Parathyroid adenoma (tissue), 2 donors: Measurements from ENCODE around the gene SERPINA4.

Experiments
- H2AFZ ChIP-seq: fragments of 300-600 bp; sonication (generic); one replicate; pipeline ENCODE4 v1.7.0; 2017; ENCODE audit warnings: antibody characterized with exemption, mild to moderate bottlenecking
- H3K27ac ChIP-seq: fragments of 300-600 bp; sonication (generic); one replicate; pipeline ENCODE4 v1.7.0; 2017
- H3K27me3 ChIP-seq: fragments of 300-600 bp; sonication (generic); one replicate; pipeline ENCODE4 v1.7.0; 2017; ENCODE audit warnings: low read length; ENCODE audit not compliant: control insufficient read depth, insufficient read depth
- H3K36me3 ChIP-seq: fragments of 300-600 bp; sonication (generic); one replicate; pipeline ENCODE4 v1.7.0; 2017; ENCODE audit warnings: low read length; ENCODE audit not compliant: control insufficient read depth, insufficient read depth
- H3K4me1 ChIP-seq: fragments of 300-600 bp; sonication (generic); one replicate; pipeline ENCODE4 v1.7.0; 2017; ENCODE audit warnings: control low read depth
- H3K4me2 ChIP-seq: fragments of 300-600 bp; sonication (generic); one replicate; pipeline ENCODE4 v1.7.0; 2017; ENCODE audit warnings: low read length
- H3K4me3 ChIP-seq: fragments of 300-600 bp; sonication (generic); one replicate; pipeline ENCODE4 v1.7.0; 2017; ENCODE audit warnings: low read depth, low read length
- H3K79me2 ChIP-seq: fragments of 300-600 bp; sonication (generic); one replicate; pipeline ENCODE4 v1.7.0; 2017; ENCODE audit warnings: control low read depth
- H3K9ac ChIP-seq: fragments of 300-600 bp; sonication (generic); one replicate; pipeline ENCODE4 v1.7.0; 2017; ENCODE audit warnings: mild to moderate bottlenecking
- H3K9me3 ChIP-seq: fragments of 300-600 bp; sonication (generic); one replicate; pipeline ENCODE4 v1.7.0; 2017; ENCODE audit warnings: low read length; ENCODE audit not compliant: control insufficient read depth
- CTCF ChIP-seq: fragments of 300-600 bp; sonication (generic); IDR thresholded peaks from one replicate; pipeline ENCODE4 v1.7.0; 2017; ENCODE audit warnings: antibody characterized with exemption, mild to moderate bottlenecking
- donor health status: primary hyperparathyroidism.

Gene SERPINA4

DNA sequence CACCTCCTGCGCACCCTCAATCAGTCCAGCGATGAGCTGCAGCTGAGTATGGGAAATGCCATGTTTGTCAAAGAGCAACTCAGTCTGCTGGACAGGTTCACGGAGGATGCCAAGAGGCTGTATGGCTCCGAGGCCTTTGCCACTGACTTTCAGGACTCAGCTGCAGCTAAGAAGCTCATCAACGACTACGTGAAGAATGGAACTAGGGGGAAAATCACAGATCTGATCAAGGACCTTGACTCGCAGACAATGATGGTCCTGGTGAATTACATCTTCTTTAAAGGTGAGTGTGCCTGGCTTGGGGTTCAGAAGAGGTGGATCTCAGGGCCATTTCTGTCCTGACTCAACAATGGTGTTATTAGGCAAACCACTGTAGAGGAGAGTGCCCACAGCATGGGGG is 53.6 kb downstream of the SERPINA4 start:
- no peaks in the 10 kb centered on the region for H3K27me3 ChIP-seq
- no peak overlapping the region for H3K27ac ChIP-seq
- TF ChIP-seq CTCF = no peak
- no peak overlapping the region for H2AFZ ChIP-seq
- H3K9ac ChIP-seq = no peak overlapping the region
- H3K79me2 ChIP-seq = no peaks in the 10 kb centered on the region
- no peaks in the 10 kb centered on the region for H3K9me3 ChIP-seq
- no peak overlapping the region for H3K4me3 ChIP-seq
- H3K4me2 ChIP-seq = no peak overlapping the region
- no peaks in the 10 kb centered on the region for H3K4me1 ChIP-seq
- H3K36me3 ChIP-seq = no peaks in the 10 kb centered on the region

DNA sequence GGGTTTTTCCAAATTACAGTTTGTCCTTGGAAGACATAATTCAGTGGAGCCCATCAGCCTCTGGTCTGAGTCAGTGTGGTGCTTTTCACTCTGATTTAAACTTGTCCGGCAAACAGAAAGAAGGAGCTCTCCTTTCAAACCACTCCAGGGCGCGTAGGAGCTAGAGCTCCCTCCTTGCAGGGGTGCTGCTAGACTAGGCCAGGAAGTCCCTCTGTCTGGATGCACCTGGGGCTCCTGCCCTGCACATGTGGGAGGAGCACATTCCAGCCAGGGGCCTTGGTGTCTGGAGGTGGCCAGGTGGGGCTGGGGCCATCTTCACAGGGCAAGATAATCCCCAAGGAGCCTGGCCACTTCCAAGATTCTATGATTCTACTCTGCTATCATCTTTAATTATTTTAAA is 54.0 kb downstream of the SERPINA4 start:
- Histone ChIP-seq H3K79me2 (no peaks in the 10 kb centered on the region), H3K4me1 (no peaks in the 10 kb centered on the region), H3K4me2 (no peak overlapping the region), H3K27ac (no peak overlapping the region), H3K4me3 (no peak overlapping the region), H3K9ac (no peak overlapping the region), H3K36me3 (no peaks in the 10 kb centered on the region), H3K9me3 (no peaks in the 10 kb centered on the region), H3K27me3 (no peaks in the 10 kb centered on the region), H2AFZ (no peak overlapping the region)
- no peak for TF ChIP-seq CTCF

DNA sequence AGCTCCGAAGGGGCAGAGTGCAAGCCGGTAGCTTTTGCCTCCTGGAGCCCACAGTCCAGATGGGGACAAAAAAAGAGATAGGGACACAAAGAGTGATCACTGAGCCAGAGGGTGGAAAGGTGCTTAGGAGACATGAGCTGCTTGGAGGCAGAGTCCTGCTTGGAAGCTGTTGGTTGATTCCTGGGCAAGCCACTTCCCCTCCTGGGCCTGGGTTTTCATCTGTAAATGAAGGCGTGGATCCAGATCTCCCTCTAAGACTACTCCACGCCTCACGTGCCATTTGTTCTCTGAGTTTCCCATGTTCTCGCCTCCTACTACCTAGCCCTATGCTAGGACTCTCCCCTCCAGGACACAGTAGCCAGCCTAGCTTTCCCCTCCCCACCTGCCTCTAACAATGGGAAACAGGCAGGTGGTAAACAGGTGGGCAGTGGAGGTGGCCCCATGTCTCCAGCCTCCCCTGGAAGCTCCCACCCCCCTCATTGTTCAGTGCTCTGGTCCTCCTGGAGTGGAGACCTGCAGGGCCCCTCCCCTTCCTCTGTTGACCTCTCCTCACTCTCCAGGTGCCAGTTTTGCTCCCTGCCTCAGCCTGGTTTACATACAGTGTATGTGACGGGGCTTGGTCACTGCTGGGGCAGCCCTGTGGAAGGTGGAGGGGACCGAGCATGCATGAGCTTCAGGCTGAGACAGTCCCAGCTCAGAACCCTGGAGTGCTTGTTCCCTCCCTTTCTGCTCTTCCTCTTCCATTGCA is 54.8 kb downstream of the SERPINA4 start:
- Histone ChIP-seq H3K9me3 (no peaks in the 10 kb centered on the region), H3K79me2 (no peaks in the 10 kb centered on the region), H3K4me1 (no peaks in the 10 kb centered on the region), H3K27me3 (no peaks in the 10 kb centered on the region), H3K4me3 (no peak overlapping the region), H3K27ac (no peak overlapping the region), H3K4me2 (no peak overlapping the region), H3K9ac (no peak overlapping the region), H2AFZ (no peak overlapping the region), H3K36me3 (no peaks in the 10 kb centered on the region)
- TF ChIP-seq CTCF = no peak

- no peaks in the 10 kb centered on the region for H3K27me3 ChIP-seq
- TF ChIP-seq CTCF = no peak
- H3K36me3 ChIP-seq = no peaks in the 10 kb centered on the region
- H3K9me3 ChIP-seq = no peaks in the 10 kb centered on the region
- no peaks in the 10 kb centered on the region for H3K79me2 ChIP-seq
- no peak overlapping the region for H3K27ac ChIP-seq
- no peak overlapping the region for H3K9ac ChIP-seq
- no peak overlapping the region for H3K4me2 ChIP-seq
- no peaks in the 10 kb centered on the region for H3K4me1 ChIP-seq
- no peak overlapping the region for H2AFZ ChIP-seq
- H3K4me3 ChIP-seq = no peak overlapping the region
Measured at GRCh38 chr14:94617366-94617941, 56.2 kb downstream of the SERPINA4 start.
